NB4 (cell line): ENCODE measurements around the gene MSRB1.

Experiments
- CTCF ChIP-seq: IDR thresholded peaks from one replicate; pipeline ENCODE4 v1.5.1; 2012; ENCODE audit warnings: low read depth, low read length
- MAX ChIP-seq: IDR thresholded peaks from 2 replicates; pipeline ENCODE4 v1.6.1; 2011; ENCODE audit warnings: low read depth, low read length
- MYC ChIP-seq: IDR thresholded peaks from 2 replicates; pipeline ENCODE4 v1.6.1; 2011; ENCODE audit warnings: low read depth, low read length
- POLR2A ChIP-seq: IDR thresholded peaks from 2 replicates; pipeline ENCODE4 v1.6.1; 2011; ENCODE audit warnings: mild to moderate bottlenecking; ENCODE audit not compliant: insufficient read length; ENCODE audit errors: extremely low read depth

- TF ChIP-seq CTCF, result no peak
- no peak for TF ChIP-seq POLR2A
- TF ChIP-seq MAX, result no peak
- TF ChIP-seq MYC, result no peak
These were observed 25.2 kb downstream of the MSRB1 start for GRCh38 chr16:1917665-1918350.
